ENCODE results near the gene TMEM126B. TPM values are rescaled to one million over a fixed set of nuclear protein-coding genes. Genes with fewer than 3 reads are reported as not detected.

TMEM126B gene
- total and polyA plus RNA-seq, 2 of the 13 experiments (the other 11 are each of a cell fraction or from before 2014, with no cell fraction given), result 33.6 to 54.8 TPM

GRCh38 chr11:85627998-85628770, at the start of gene TMEM126B (continued):
- TF ChIP-seq ZHX2 (IDR thresholded peaks at IDR 0.05; ENCODE audit: low read depth) (peak; percentile 59), ZHX2 (CRISPR knock-in tag; IDR thresholded peaks at IDR 0.05; ENCODE audit: borderline replicate concordance) (no peak), ZNF546 (CRISPR knock-in tag; conservative IDR thresholded peaks at IDR 0.05) (no peak; the same call in 1 of the 2 replicates), ZFY (CRISPR knock-in tag; IDR thresholded peaks at IDR 0.05) (peak; percentile 66), KDM5B (CRISPR knock-in tag; IDR thresholded peaks at IDR 0.05; ENCODE audit: borderline replicate concordance) (peak; percentile 72; the same call in 1 of the 2 replicates), ZNF275 (CRISPR knock-in tag; IDR thresholded peaks at IDR 0.05; ENCODE audit: borderline replicate concordance) (peak; percentile 83; the same call in 1 of the 2 replicates), ZNF331 (CRISPR knock-in tag; IDR thresholded peaks at IDR 0.05) (peak; percentile 48; the same call in 1 of the 2 replicates), ZNF333 (CRISPR knock-in tag; IDR thresholded peaks at IDR 0.05; ENCODE audit: borderline replicate concordance) (no peak), CREB1 (IDR thresholded peaks at IDR 0.05) (0 out of 2 replicates have a peak, but pooled peaks have one; percentile 19), CREB1 (CRISPR knock-in tag; IDR thresholded peaks at IDR 0.05) (0 out of 2 replicates have a peak, but pooled peaks have one; percentile 59), ZNF501 (CRISPR knock-in tag; IDR thresholded peaks at IDR 0.05) (peak; percentile 53; the same call in 1 of the 2 replicates), UBTF (CRISPR knock-in tag; IDR thresholded peaks at IDR 0.05) (peak; percentile 75), ZNF782 (CRISPR knock-in tag; IDR thresholded peaks at IDR 0.05; ENCODE audit: borderline replicate concordance) (peak; percentile 72; the same call in 1 of the 2 replicates), PCBP1 (IDR thresholded peaks at IDR 0.05; ENCODE audit: borderline replicate concordance, low read depth, low read length) (no peak), ZMAT3 (CRISPR knock-in tag; conservative IDR thresholded peaks at IDR 0.05) (0 out of 2 replicates have a peak, but pooled peaks have one; percentile 26), RFX3 (CRISPR knock-in tag; IDR thresholded peaks at IDR 0.05) (no peak)
